Keratinocyte (primary cell): ENCODE measurements around the gene ST8SIA2. TPM values are rescaled to one million over a fixed set of nuclear protein-coding genes. Genes with fewer than 3 reads are reported as not detected.

Experiments
- DNase-seq: peaks from one replicate; pipeline ENCODE4 v3.0.0-alpha.2; 2011; ENCODE audit warnings: low read depth, missing footprints, low spot score
- FAIRE-seq: peaks from 2 replicates; lab custom pipeline; 2011; peaks lifted over from hg19 to GRCh38; lab: Jason Lieb, UNC
- H2AFZ ChIP-seq: 2 replicates; pipeline ENCODE4 v1.6.0; 2012; ENCODE audit warnings: low read length, control low read depth, inconsistent platforms; ENCODE audit not compliant: control insufficient read depth
- H3K27ac ChIP-seq: 2 replicates; pipeline ENCODE4 v1.5.1; 2011; ENCODE audit warnings: low read length; ENCODE audit not compliant: control insufficient read depth, insufficient read depth
- H3K27me3 ChIP-seq: 3 replicates; pipeline ENCODE4 v1.6.0; 2011; ENCODE audit warnings: low read length; ENCODE audit not compliant: control insufficient read depth, insufficient read depth; ENCODE audit errors: extremely low read depth
- H3K36me3 ChIP-seq, 2 experiments: 2 replicates in 1 of 2; 3 replicates in 1 of 2; pipeline ENCODE4 v1.5.1; 2011; ENCODE audit warnings: low read length in 2 of 2, mild to moderate bottlenecking in 1 of 2; ENCODE audit not compliant: control insufficient read depth in 2 of 2, insufficient read depth in 2 of 2; ENCODE audit errors: extremely low read depth in 1 of 2
- H3K4me1 ChIP-seq: 3 replicates; pipeline ENCODE4 v1.5.1; 2011; ENCODE audit warnings: low read length; ENCODE audit not compliant: control insufficient read depth, insufficient read depth; ENCODE audit errors: extremely low read depth
- H3K4me2 ChIP-seq: 3 replicates; pipeline ENCODE4 v1.6.0; 2011; ENCODE audit warnings: low read depth, low read length; ENCODE audit not compliant: control insufficient read depth, insufficient read depth; ENCODE audit errors: extremely low read depth
- H3K4me3 ChIP-seq, 3 experiments: fragments of 200-600 bp in 1 of 3; sonication (generic) in 1 of 3; 2 replicates in 2 of 3; 3 replicates in 1 of 3; pipeline ENCODE4 v1.5.1; 2011 to 2016; ENCODE audit warnings: low read length in 3 of 3, mild to moderate bottlenecking in 3 of 3, control low read depth in 2 of 3, inconsistent platforms in 1 of 3, low read depth in 1 of 3, mixed read lengths in 1 of 3, mixed run types in 1 of 3, moderate library complexity in 1 of 3; ENCODE audit not compliant: control insufficient read depth in 2 of 3, insufficient read depth in 2 of 3; ENCODE audit errors: extremely low read depth in 1 of 3
- H3K79me2 ChIP-seq: 2 replicates; pipeline ENCODE4 v1.6.0; 2012; ENCODE audit warnings: low read length; ENCODE audit not compliant: control insufficient read depth, insufficient read depth
- H3K9ac ChIP-seq: 3 replicates; pipeline ENCODE4 v1.6.0; 2011; ENCODE audit warnings: low read length; ENCODE audit not compliant: control insufficient read depth, insufficient read depth; ENCODE audit errors: extremely low read depth
- H3K9me1 ChIP-seq: 3 replicates; pipeline ENCODE4 v1.6.0; 2011; ENCODE audit warnings: low read length; ENCODE audit not compliant: control insufficient read depth, insufficient read depth; ENCODE audit errors: extremely low read depth
- H3K9me3 ChIP-seq: 2 replicates; pipeline ENCODE4 v1.5.1; 2012; ENCODE audit warnings: low read depth, low read length; ENCODE audit not compliant: control insufficient read depth
- H4K20me1 ChIP-seq: 3 replicates; pipeline ENCODE4 v1.6.0; 2011; ENCODE audit warnings: low read length; ENCODE audit not compliant: control insufficient read depth, insufficient read depth; ENCODE audit errors: extremely low read depth
- EZH2 ChIP-seq: IDR thresholded peaks from one replicate; pipeline ENCODE4 v1.6.1; 2012; ENCODE audit warnings: inconsistent platforms, mild to moderate bottlenecking, low read length, moderate library complexity
- dilution Hi-C: fragments of 300-500 bp; cut with MboI; formaldehyde crosslinking; loops from one replicate; pipeline ENCODE4 v1.7.0; 2020; ENCODE audit warnings: low sequenced_read_pairs; ENCODE audit not compliant: extremely low pct_ligation_motif_present
- polyA plus RNA-seq, 5 experiments: library from polyadenylated mRNA; depleted of rRNA in 3 of 5; stranded (reverse) in 3 of 5; stranded (forward) in 1 of 5; unstranded in 1 of 5; fragments of >200 nt; gene quantifications; 1 replicate in 1 of 5; 2 replicates in 3 of 5; 3 replicates in 1 of 5; pipeline versions ENCODE4 v1.2.1 to v1.2.3, GENCODE V29; 2011 to 2012; ENCODE audit warnings: missing spikeins in 2 of 5, low read depth in 1 of 5, low replicate concordance in 1 of 5
- TF ChIP-seq, protein P1 (sequence below), 3 experiments: IDR thresholded peaks in 1 of 3; conservative IDR thresholded peaks in 1 of 3; optimal IDR thresholded peaks in 1 of 3; 2 replicates in 2 of 3; 3 replicates in 1 of 3; pipeline versions ENCODE3 to v1.5.1; 2011; ENCODE audit warnings: low read length in 3 of 3, mild to moderate bottlenecking in 3 of 3, moderate library complexity in 2 of 3, control low read depth in 1 of 3, inconsistent platforms in 1 of 3; ENCODE audit not compliant: insufficient read depth in 2 of 3; ENCODE audit errors: extremely low read depth in 1 of 3

The ST8SIA2 gene
- polyA plus RNA-seq, 1 donor (not counting 4 experiments of a cell fraction or from before 2014, with no cell fraction given), result 0.22 TPM

DNA sequence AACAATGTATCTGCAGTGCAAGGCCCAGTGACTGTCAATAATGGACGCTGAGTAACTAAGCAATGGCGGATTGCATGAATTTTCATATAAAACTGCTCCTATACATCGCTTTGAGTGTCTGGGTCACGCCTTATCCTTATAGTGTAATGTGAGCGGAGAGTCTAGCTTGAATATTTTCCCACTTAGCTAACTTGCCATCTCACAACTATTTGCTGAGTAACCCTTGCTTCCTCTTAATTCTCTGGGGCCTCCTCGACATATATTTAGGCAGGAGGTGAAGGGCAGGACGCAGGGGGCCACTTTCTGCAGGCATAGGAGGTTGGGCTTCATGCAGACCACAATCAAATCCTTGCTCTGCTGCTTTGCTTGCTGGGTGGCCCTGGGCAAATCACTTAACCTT is 24.0 kb downstream of the ST8SIA2 start:
- no peak overlapping the region for H3K27ac ChIP-seq
- no peak overlapping the region for H3K9ac ChIP-seq
- no peaks in the 10 kb centered on the region for H3K4me1 ChIP-seq
- H3K36me3 ChIP-seq, result no peaks in the 10 kb centered on the region
- no peak overlapping the region for H2AFZ ChIP-seq
- FAIRE-seq, result no peak
- no peaks in the 10 kb centered on the region for H3K9me1 ChIP-seq
- H3K4me2 ChIP-seq, result no peak overlapping the region
- H3K27me3 ChIP-seq, result no peaks in the 10 kb centered on the region
- DNase-seq, result no peak
- H3K79me2 ChIP-seq, result no peaks in the 10 kb centered on the region
- TF ChIP-seq, protein P1, sequence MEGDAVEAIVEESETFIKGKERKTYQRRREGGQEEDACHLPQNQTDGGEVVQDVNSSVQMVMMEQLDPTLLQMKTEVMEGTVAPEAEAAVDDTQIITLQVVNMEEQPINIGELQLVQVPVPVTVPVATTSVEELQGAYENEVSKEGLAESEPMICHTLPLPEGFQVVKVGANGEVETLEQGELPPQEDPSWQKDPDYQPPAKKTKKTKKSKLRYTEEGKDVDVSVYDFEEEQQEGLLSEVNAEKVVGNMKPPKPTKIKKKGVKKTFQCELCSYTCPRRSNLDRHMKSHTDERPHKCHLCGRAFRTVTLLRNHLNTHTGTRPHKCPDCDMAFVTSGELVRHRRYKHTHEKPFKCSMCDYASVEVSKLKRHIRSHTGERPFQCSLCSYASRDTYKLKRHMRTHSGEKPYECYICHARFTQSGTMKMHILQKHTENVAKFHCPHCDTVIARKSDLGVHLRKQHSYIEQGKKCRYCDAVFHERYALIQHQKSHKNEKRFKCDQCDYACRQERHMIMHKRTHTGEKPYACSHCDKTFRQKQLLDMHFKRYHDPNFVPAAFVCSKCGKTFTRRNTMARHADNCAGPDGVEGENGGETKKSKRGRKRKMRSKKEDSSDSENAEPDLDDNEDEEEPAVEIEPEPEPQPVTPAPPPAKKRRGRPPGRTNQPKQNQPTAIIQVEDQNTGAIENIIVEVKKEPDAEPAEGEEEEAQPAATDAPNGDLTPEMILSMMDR (optimal IDR thresholded peaks at IDR 0.05 in 1 of 3, IDR thresholded peaks at IDR 0.05 in 1 of 3, conservative IDR thresholded peaks at IDR 0.05 in 1 of 3; ENCODE audit: extremely low read depth in 1 of 3, insufficient read depth in 2 of 3, low read length in 3 of 3), result no peak
- no peak for TF ChIP-seq EZH2
- dilution Hi-C loops, result no loop called here
- H4K20me1 ChIP-seq, result no peaks in the 10 kb centered on the region
- H3K4me3 ChIP-seq, result no peak overlapping the region
- no peaks in the 10 kb centered on the region for H3K9me3 ChIP-seq

DNA sequence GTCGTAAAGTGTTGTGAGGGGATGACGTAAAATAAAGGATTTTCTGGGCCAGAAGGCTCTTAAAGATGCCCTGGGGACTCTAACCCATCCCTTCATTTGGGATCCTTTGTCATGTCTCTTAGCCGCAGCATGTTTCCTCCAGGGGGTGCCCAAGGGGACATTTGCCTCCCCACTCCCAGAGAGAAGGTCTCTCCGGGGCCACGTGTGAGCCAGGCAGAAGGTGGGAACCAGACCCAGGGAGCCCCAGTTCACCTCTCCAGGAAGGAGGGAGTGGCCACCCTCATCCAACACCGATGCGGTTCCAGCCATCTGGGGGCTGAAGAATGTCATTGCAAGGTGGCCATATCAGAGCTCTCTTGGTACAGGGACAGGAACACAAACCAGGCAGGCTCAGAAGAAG is 25.2 kb downstream of the ST8SIA2 start:
- Histone ChIP-seq H3K4me1 (no peaks in the 10 kb centered on the region), H3K79me2 (no peaks in the 10 kb centered on the region), H3K9me3 (no peaks in the 10 kb centered on the region), H3K36me3 (no peaks in the 10 kb centered on the region), H3K27me3 (no peaks in the 10 kb centered on the region), H2AFZ (no peak overlapping the region), H3K9ac (no peak overlapping the region), H3K9me1 (no peaks in the 10 kb centered on the region), H4K20me1 (no peaks in the 10 kb centered on the region), H3K4me2 (no peak overlapping the region), H3K27ac (no peak overlapping the region), H3K4me3 (no peak overlapping the region)
- no peak for FAIRE-seq
- dilution Hi-C loops, result no loop called here
- TF ChIP-seq, protein P1 (optimal IDR thresholded peaks at IDR 0.05 in 1 of 3, IDR thresholded peaks at IDR 0.05 in 1 of 3, conservative IDR thresholded peaks at IDR 0.05 in 1 of 3; ENCODE audit: extremely low read depth in 1 of 3, insufficient read depth in 2 of 3, low read length in 3 of 3), result no peak
- TF ChIP-seq EZH2, result no peak
- no peak for DNase-seq
